Measurements from ENCODE around the gene SP3. TPM values are rescaled to one million over a fixed set of nuclear protein-coding genes. Genes with fewer than 3 reads are reported as not detected.

The SP3 gene
- 100 to 1,000 TPM in 1 of 2 experiments, 10 to 100 TPM in 1; 95.7 to 105 TPM for total RNA-seq

DNA sequence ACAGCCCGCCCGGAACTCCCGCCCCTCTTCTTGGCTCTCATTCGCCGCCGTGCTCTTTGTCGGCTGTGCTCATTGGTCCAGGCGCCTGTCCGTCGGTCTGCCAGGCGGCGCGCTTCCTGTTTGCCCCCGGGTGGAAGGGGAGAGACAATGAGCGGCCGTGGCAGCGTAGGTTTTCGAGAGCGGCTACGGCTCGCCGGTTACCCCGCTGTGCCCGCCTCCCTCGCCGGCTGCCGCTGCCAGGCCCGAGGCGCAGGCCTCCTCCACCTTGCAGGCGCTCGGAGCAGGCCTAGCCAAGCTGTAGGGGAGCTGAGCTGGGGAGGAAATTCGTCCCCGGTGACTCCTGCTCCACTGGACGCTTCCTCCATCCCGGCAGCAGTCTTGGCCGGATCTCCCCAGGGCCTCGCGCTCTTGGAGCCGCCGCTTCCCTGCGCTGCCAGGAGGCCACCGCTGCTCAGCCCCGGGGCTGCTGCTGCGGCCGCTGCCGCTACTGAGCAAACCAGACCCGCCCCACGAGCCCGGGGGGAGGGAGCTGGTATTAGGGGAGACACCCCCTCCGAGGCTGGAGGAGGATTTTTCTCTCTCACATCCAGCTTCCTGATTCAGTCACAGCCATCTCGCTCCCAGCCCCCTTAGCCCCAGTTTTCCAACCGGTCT is at the start of gene SP3:
Gene SP3, minus strand, starts transcription at position 2 of the 654 bp plus-strand sequence. CDS start 202 bp downstream, outside the sequence.
- CTCF ChIA-PET = interaction anchor here (0.8 to 1.5 kb wide), 2 partner anchors 9 to 283 kb away, joined by 3 read pairs; partner anchors contain the start of gene OLA1
- Mint-ChIP-seq H3K27ac (peak within 1 kb of the TSS; percentile 99), H3K27me3 (no peaks in the 10 kb centered on the region), H3K4me3 (peak within 1 kb of the TSS; percentile 84), H3K4me1 (peaks cover 24% of the 10 kb centered on the region), H3K9me3 (ENCODE audit: low read depth) (no peaks in the 10 kb centered on the region), H3K36me3 (peaks cover 21% of the 10 kb centered on the region)
- DNase-seq = peak; percentile 97
- peak; percentile 78 for ATAC-seq

DNA sequence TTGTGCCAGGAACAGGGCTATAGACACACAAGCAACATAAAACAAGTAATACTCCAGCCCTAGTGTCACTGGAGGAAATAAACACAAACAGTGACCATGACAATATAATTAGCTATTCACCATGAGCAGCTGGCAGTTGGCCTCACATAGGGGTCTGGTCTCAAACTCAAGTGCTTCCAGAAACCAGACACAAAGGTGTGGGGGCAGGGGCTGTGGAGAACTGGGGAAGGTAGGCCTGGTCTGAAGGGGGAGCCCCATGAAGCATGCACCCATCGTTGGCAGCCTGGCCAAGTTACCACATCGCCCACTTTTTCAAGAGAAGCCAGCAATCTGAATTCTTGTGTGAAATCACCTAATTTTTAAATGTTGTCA is 49.5 kb upstream of the SP3 start:
- Mint-ChIP-seq H3K4me1 (peaks cover 3% of the 10 kb centered on the region), H3K4me3 (no peak overlapping the region), H3K27ac (no peak overlapping the region), H3K27me3 (peaks cover 14% of the 10 kb centered on the region), H3K36me3 (no peaks in the 10 kb centered on the region), H3K9me3 (ENCODE audit: low read depth) (no peaks in the 10 kb centered on the region)
- no peak for DNase-seq
- ATAC-seq = no peak
- CTCF ChIA-PET = no interaction called here

DNA sequence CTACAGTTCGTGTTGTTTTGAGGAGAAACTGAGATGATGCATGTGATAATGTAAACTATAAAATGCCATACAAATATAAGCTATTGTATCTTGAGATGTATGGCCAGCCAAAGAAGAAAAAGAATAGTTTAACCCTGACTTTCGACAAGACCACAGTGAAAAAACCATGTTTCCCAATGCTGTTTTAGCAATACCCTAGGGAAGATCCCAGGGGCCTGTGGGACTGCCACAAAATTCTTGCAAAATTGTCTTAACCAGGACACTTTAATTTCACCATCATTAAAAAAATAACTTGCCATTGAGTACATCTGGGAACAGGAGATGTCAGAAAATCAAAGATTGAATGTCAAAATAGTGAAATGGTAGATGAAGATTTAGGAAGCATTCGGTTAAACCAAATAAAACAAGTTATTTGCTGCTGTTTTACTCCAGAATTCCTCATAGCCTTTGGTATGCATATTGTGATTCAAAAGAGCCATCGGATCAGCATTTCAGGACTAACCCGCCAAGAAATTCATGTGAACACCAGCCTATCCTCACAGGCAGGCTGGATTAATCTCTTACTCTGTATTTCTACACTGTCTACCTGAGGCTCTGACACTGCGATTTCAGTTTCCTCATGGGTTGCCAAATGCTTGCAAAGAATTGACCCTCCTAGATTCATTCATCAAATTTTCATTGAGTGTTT is 49.0 kb upstream of the SP3 start:
- CTCF ChIA-PET = no interaction called here
- Mint-ChIP-seq H3K4me1 (peaks cover 3% of the 10 kb centered on the region), H3K9me3 (ENCODE audit: low read depth) (no peaks in the 10 kb centered on the region), H3K27ac (no peak overlapping the region), H3K27me3 (peaks cover 14% of the 10 kb centered on the region), H3K4me3 (no peak overlapping the region), H3K36me3 (no peaks in the 10 kb centered on the region)
- DNase-seq = no peak
- no peak for ATAC-seq

DNA sequence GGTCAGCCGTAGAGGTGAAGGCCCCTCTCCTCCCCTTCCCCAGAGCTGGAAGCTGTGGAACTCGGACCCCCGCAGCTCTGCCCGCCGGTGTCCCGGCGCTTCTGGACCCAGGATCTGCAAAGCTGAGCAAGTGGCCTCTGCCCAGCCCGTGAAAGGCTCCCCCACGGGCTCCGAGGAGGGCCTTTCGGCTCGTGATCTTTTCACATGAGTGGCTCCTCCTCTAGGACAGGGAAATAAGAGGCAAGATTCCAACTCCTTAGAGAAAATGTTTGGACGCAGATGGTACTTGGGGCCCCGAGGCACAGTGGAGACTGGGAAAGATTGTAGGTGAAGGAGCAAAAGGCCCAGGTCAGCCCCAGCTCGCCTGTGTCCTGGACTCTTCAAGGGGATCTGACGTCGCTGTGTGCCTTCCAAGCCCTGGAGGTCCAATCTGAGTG is 48.2 kb upstream of the SP3 start:
- DNase-seq (no peak), ATAC-seq (no peak)
- Mint-ChIP-seq H3K4me3 (peak overlapping the region; percentile 22), H3K27ac (no peak overlapping the region), H3K9me3 (ENCODE audit: low read depth) (no peaks in the 10 kb centered on the region), H3K27me3 (peaks cover 14% of the 10 kb centered on the region), H3K36me3 (no peaks in the 10 kb centered on the region), H3K4me1 (peaks cover 3% of the 10 kb centered on the region)
- CTCF ChIA-PET = no interaction called here

DNA sequence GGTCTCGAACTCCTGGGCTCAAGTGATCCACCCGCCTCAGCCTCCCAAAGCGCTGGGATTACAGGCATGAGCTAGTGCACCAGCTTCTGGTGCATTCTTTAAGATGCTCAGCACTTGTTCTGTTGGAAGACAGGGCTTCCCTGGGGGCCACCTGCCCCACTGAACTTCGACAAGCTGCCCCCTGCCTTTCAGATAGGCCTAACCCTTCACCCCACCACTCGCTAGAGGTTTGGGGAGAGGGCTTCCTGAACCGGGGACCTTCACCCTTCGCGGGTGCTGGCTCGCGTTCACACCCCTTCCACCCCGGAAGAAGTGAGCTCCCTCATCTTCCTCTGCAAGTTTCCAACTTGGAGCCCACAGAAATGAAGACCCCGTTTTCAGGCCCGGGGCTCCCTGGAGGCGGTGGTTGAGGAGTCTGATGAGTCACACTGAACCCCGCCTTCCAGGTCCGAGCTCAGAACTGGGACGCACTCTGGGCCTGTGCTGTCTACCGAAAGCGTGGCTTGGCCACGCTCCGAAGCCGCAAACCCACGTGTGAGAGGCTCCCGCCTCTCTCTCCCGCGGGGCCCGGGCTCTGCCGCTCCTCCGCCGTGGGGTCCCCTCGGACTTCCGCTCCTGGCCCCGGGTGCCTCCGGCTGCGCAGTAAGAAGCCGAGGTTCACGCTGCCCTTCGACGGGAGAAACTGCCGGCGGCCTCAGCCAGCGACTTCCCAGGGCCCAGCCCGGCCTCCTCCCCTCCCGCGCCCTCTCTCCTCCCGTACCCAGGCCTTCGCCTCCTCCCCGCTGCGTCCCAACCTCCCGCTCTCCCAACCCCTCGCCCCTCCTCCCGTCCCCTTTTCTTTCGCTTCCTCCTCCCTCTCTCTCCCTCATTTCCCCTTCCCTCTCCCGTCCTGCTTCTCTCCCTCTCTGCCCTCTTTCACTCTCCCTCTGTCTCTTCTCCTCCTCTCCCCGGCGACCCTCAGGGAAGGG is 47.5 kb upstream of the SP3 start:
- H3K9me3 Mint-ChIP-seq (ENCODE audit: low read depth) = no peaks in the 10 kb centered on the region
- ATAC-seq = peak; percentile 83
- CTCF ChIA-PET = no interaction called here
- H3K36me3 Mint-ChIP-seq = no peaks in the 10 kb centered on the region
- H3K27ac Mint-ChIP-seq = no peak overlapping the region
- H3K27me3 Mint-ChIP-seq = peaks cover 20% of the 10 kb centered on the region
- DNase-seq = peak; percentile 50
- peak overlapping the region; percentile 22 for H3K4me3 Mint-ChIP-seq
- H3K4me1 Mint-ChIP-seq = peaks cover 3% of the 10 kb centered on the region

DNA sequence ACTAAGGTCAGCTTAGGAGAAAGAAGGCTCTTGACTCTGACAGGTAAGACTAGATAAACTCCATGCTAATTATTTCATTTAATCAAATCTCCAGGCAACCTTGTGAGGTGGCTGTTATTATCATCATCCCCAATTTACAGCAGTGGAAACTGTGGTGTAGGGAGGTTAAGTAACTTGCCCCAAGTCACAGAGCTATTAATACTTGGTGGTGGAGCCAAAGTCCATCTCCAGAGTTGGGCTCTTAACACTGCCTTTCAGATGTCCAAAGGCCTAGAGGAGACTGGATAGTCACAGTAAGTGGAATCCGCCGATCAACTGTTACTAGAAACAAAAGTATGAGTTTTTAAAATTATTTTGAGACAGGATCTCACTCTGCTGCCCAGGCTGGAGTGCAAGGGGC is 46.6 kb upstream of the SP3 start:
- peaks cover 20% of the 10 kb centered on the region for H3K27me3 Mint-ChIP-seq
- no peak overlapping the region for H3K27ac Mint-ChIP-seq
- no peak overlapping the region for H3K4me3 Mint-ChIP-seq
- CTCF ChIA-PET = no interaction called here
- DNase-seq (no peak), ATAC-seq (no peak)
- peaks cover 3% of the 10 kb centered on the region for H3K4me1 Mint-ChIP-seq
- H3K36me3 Mint-ChIP-seq = no peaks in the 10 kb centered on the region
- no peaks in the 10 kb centered on the region for H3K9me3 Mint-ChIP-seq (ENCODE audit: low read depth)

DNA sequence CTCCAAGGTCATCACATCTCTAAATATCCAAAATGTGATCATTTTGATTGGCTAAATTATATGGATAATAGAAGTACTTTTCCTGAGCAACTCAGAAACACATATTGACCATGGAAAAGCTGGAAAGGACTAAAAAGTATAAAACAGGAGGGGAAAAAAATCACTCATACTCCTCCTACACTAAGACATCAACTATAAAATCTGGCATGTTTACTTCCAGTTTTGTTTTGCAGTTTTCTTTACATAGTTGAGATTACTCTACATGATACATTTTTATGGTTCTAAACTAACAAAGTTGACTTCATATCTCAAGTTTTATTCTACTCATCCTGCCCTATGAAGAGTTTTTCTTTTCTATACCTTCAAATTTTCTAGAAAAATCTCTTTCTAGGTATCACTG is 46.0 kb upstream of the SP3 start:
- peaks cover 20% of the 10 kb centered on the region for H3K27me3 Mint-ChIP-seq
- H3K9me3 Mint-ChIP-seq (ENCODE audit: low read depth) = no peaks in the 10 kb centered on the region
- H3K4me1 Mint-ChIP-seq = peaks cover 3% of the 10 kb centered on the region
- H3K36me3 Mint-ChIP-seq = no peaks in the 10 kb centered on the region
- no peak for DNase-seq
- CTCF ChIA-PET = no interaction called here
- no peak overlapping the region for H3K4me3 Mint-ChIP-seq
- H3K27ac Mint-ChIP-seq = no peak overlapping the region
- ATAC-seq = no peak

DNA sequence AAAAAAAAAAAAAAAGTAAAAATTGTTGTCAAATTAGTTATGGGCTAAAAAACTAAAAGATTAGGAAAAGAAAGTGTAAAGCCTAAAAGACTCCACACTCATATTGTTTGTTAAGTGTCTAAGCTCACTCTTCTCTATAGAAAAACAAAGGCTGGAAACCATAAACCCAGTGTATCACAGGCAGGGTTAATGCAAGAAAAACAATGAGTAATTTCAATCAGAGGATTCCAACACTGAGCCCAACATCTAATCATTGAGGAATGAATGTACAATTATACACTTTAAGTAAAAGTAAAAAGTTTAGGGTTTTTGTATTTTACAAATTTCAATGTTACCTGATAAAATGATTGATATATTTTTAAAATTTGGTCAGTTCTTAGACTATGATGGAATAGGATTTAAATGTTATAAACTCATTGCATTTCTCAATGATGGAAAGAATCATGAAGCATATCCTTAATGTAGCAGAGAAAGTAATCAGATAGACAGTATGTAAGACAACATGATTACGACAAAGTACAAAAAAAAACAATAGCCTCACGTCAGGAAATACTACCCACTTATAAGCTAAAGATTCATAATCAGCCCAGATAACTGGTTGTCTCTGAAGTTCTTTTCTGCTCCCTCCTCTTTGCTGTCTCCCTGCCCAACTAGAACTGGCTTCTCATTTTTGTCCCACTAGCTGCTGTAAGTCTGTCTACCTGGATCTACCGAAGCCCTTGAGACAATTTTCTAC is 44.5 kb upstream of the SP3 start:
- no peaks in the 10 kb centered on the region for H3K36me3 Mint-ChIP-seq
- no peak overlapping the region for H3K4me3 Mint-ChIP-seq
- CTCF ChIA-PET = no interaction called here
- no peak for ATAC-seq
- H3K27me3 Mint-ChIP-seq = peaks cover 20% of the 10 kb centered on the region
- no peak for DNase-seq
- peaks cover 5% of the 10 kb centered on the region for H3K4me1 Mint-ChIP-seq
- H3K27ac Mint-ChIP-seq = no peak overlapping the region
- no peaks in the 10 kb centered on the region for H3K9me3 Mint-ChIP-seq (ENCODE audit: low read depth)

DNA sequence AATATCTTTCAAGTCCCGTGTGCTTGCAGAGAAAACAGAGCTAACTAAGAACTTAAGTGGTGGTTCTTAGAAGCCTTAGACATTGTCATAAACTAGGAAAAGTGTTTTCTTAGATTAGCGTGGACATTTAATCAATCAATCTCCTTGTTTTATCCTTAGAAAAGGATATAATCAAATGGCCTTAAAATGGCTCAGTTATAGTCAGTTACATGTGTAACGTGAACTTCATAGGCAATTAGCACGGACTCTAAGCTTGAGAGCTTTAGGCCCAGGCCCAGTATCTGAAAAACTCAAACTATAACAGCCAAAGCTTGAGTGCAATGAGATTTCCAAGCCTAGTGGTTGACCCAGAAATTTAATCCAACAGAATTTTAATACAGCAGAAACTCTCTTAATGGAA is 43.5 kb upstream of the SP3 start:
- no peaks in the 10 kb centered on the region for H3K36me3 Mint-ChIP-seq
- peaks cover 14% of the 10 kb centered on the region for H3K27me3 Mint-ChIP-seq
- H3K4me1 Mint-ChIP-seq = peaks cover 5% of the 10 kb centered on the region
- no peaks in the 10 kb centered on the region for H3K9me3 Mint-ChIP-seq (ENCODE audit: low read depth)
- no peak overlapping the region for H3K4me3 Mint-ChIP-seq
- no peak for ATAC-seq
- no peak for DNase-seq
- CTCF ChIA-PET = no interaction called here
- H3K27ac Mint-ChIP-seq = no peak overlapping the region

DNA sequence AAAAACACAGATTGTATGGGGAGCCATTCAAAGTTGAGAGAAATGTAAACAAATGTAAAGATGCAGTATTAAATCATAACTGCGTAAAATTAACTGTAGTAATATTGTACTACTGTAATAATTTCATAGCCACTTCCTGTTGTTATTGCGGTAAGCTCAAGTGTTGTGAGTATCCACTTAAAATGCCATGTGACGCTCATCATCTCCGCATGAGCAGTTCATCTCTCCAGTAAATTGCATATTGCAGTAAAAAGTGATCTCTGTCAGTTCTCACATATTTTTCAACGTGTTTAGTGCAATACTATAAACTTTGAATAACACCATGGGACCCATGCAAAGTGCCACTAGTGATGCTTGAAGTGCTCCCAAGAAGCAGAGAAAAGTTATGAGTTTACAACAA is 41.8 kb upstream of the SP3 start:
- Mint-ChIP-seq H3K27ac (no peak overlapping the region), H3K4me3 (no peak overlapping the region), H3K4me1 (peaks cover 3% of the 10 kb centered on the region), H3K9me3 (ENCODE audit: low read depth) (no peaks in the 10 kb centered on the region), H3K27me3 (peaks cover 14% of the 10 kb centered on the region), H3K36me3 (no peaks in the 10 kb centered on the region)
- DNase-seq (no peak), ATAC-seq (no peak)
- CTCF ChIA-PET = no interaction called here

DNA sequence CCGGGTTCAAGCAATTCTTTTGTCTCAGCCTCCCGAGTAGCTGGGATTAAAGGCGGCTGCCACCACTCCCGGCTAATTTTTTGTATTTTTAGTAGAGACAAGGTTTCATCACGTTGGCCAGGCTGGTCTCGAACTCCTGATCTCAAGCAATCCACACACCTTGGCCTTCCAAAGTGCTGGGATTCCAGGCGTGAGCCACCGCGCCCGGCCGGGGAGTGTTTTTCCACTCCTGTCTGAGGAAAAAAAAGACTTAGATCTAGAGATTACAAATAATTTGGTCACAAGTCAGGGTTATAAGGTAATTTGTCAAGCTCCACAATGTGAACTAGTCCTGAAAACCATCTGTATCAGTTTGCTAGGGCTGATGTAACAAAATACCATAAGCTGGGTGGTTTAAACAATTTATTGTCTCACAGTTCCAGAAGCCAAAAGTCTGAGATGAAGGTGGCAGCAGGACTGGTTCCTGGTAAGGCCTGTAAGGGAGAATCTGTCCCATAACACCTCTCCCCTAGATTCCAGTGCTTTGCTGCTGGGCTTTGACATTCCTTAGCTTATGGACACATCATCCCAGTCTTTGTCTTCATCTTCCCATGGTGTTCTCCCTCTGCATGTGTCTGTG is 40.7 kb upstream of the SP3 start:
- Mint-ChIP-seq H3K27me3 (peaks cover 12% of the 10 kb centered on the region), H3K36me3 (no peaks in the 10 kb centered on the region), H3K27ac (no peak overlapping the region), H3K4me3 (no peak overlapping the region), H3K9me3 (ENCODE audit: low read depth) (no peaks in the 10 kb centered on the region), H3K4me1 (peaks cover 3% of the 10 kb centered on the region)
- no peak for ATAC-seq
- no peak for DNase-seq
- CTCF ChIA-PET = no interaction called here

DNA sequence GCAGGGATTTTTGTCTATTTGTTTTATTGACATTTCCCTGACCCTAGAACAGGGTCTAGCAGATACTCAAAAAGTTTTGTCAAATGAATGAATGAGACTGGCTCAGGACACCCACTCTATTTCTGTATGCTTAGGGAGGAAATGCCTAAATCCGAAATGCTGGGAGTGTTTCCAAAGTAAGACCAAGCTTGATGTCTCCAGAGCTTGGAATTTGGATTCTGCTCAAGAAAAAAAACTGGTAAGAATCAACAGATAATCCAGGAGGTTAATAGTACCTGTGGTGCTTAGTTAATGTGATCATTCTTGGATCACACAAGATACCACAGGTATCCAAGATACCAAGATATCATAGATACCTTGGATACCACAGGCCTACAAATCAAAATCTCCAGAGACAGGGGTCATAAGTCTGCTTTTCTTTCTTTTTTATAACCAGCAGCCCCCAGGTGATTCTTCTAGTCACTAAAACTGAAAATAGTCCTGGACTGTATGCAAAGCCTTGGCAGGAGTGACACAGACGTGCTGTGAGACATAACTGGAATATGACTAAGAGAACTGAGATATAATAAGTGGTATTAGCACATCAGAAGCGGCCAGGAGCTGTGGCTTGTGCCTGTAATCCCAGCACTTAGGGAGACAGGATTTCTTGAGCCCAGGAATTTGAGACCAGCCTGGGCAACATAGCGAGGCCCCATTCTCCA is 39.9 kb upstream of the SP3 start:
- CTCF ChIA-PET = no interaction called here
- H3K4me3 Mint-ChIP-seq = no peak overlapping the region
- H3K27me3 Mint-ChIP-seq = peaks cover 11% of the 10 kb centered on the region
- DNase-seq (no peak), ATAC-seq (peak; percentile 30)
- no peaks in the 10 kb centered on the region for H3K36me3 Mint-ChIP-seq
- no peak overlapping the region for H3K27ac Mint-ChIP-seq
- no peaks in the 10 kb centered on the region for H3K9me3 Mint-ChIP-seq (ENCODE audit: low read depth)
- peaks cover 3% of the 10 kb centered on the region for H3K4me1 Mint-ChIP-seq

Measured in activated CD8-positive, alpha-beta memory T cell treated with anti-CD3 and anti-CD28 coated beads, Interleukin-2, amount 10 ng/mL, durations not matched to agents 7 days and 5 days (primary cell).